Hematopoietic multipotent progenitor cell treated with erythropoietin and hydrocortisone succinate and interleukin-3 and kit ligand, for 6 days (in vitro differentiated cells): Measurements from ENCODE around the gene ASIC3.

ENCODE experiments used
- DNase-seq: peaks from one replicate; pipeline ENCODE4 v3.0.0-alpha.2; 2015

Gene ASIC3

GRCh38 chr7:151074817-151075661, 26.7 kb downstream of the ASIC3 start:
- no peak for DNase-seq

- no peak for DNase-seq
Observed at GRCh38 chr7:151075662-151075971, 27.3 kb downstream of the ASIC3 start.

- DNase-seq = no peak
Observed at GRCh38 chr7:151075978-151076426, 27.7 kb downstream of the ASIC3 start.

GRCh38 chr7:151076863-151077704, 28.8 kb downstream of the ASIC3 start:
- DNase-seq = peak; percentile 37

GRCh38 chr7:151077705-151078232, 29.4 kb downstream of the ASIC3 start:
- no peak for DNase-seq

- DNase-seq = no peak
Observed at GRCh38 chr7:151078233-151079040, 30.1 kb downstream of the ASIC3 start.

- no peak for DNase-seq
Observed at GRCh38 chr7:151079199-151079910, 31.0 kb downstream of the ASIC3 start.

GRCh38 chr7:151080067-151080521, 31.8 kb downstream of the ASIC3 start:
- peak; percentile 62 for DNase-seq

GRCh38 chr7:151080522-151081169, 32.3 kb downstream of the ASIC3 start, which contains the start of gene FASTK:
TSS of gene FASTK (minus strand) at chr7:151080809. CDS start at chr7:151080766, 43 bp downstream.
- DNase-seq = peak; percentile 96

GRCh38 chr7:151081170-151082101, 33.1 kb downstream of the ASIC3 start:
- no peak for DNase-seq

GRCh38 chr7:151082141-151083070, 34.1 kb downstream of the ASIC3 start:
- DNase-seq = no peak

- DNase-seq = peak; percentile 82
Observed at GRCh38 chr7:151083071-151083823, 34.9 kb downstream of the ASIC3 start, which contains the start of gene TMUB1. TSS of gene TMUB1 (minus strand) at chr7:151083493. CDS start at chr7:151082563, 930 bp downstream.

GRCh38 chr7:151083824-151084160, 35.5 kb downstream of the ASIC3 start:
- no peak for DNase-seq

- DNase-seq = no peak
Observed at GRCh38 chr7:151085329-151085690, 37.0 kb downstream of the ASIC3 start.

GRCh38 chr7:151085691-151086620, 37.6 kb downstream of the ASIC3 start, which contains the start of gene AGAP3:
TSS of gene AGAP3 (plus strand) at chr7:151086475. CDS start at chr7:151086742, 267 bp downstream.
- DNase-seq = peak; percentile 82

GRCh38 chr7:151086802-151087244, 38.5 kb downstream of the ASIC3 start:
- peak; percentile 45 for DNase-seq
